Memory B cell (primary cell): ENCODE results near the gene RBM12.
A peak's percentile ranks its signal among the peaks of the same experiment; 100 is the strongest.

Experiments used
- ATAC-seq: fragments of 150-1000 bp; cut with Tn5 transposase; 2 replicates; pipeline ENCODE4 v1.10.0; 2021; ENCODE audit warnings: low read depth, mild to moderate bottlenecking, moderate library complexity
- DNase-seq, 2 donors: peaks; one replicate each; pipeline ENCODE4 v3.0.0; 2022; ENCODE audit warnings: low spot score in 2 of 2
- H3K27ac Mint-ChIP-seq: one replicate; pipeline ENCODE4 v1.8.0; 2022; ENCODE audit warnings: mild to moderate bottlenecking, moderate library complexity, mixed read lengths
- H3K27me3 Mint-ChIP-seq: one replicate; pipeline ENCODE4 v1.8.0; 2022; ENCODE audit warnings: mixed read lengths
- H3K36me3 Mint-ChIP-seq: one replicate; pipeline ENCODE4 v1.8.0; 2022; ENCODE audit warnings: mild to moderate bottlenecking, mixed read lengths
- H3K4me1 Mint-ChIP-seq: one replicate; pipeline ENCODE4 v1.8.0; 2022; ENCODE audit warnings: mixed read lengths
- H3K4me3 Mint-ChIP-seq: one replicate; pipeline ENCODE4 v1.8.0; 2022; ENCODE audit warnings: mild to moderate bottlenecking, moderate library complexity, mixed read lengths
- H3K9me3 Mint-ChIP-seq: one replicate; pipeline ENCODE4 v1.8.0; 2022; ENCODE audit warnings: mixed read lengths

The RBM12 gene

GRCh38 chr20:35615667-35616464 lies 48.8 kb downstream of the RBM12 start, which contains the start of gene SPAG4:
TSS of gene SPAG4 (plus strand) at chr20:35615829. CDS start at chr20:35616004, 175 bp downstream.
- Mint-ChIP-seq H3K9me3 (no peaks in the 10 kb centered on the region), H3K36me3 (no peaks in the 10 kb centered on the region), H3K4me3 (peak within 1 kb of the TSS; percentile 93), H3K27me3 (no peaks in the 10 kb centered on the region), H3K4me1 (peaks cover 28% of the 10 kb centered on the region), H3K27ac (peak within 1 kb of the TSS; percentile 100)
- ATAC-seq, result peak; percentile 72
- peak; percentile 97 to 98 for DNase-seq

GRCh38 chr20:35611482-35611881 lies 53.2 kb downstream of the RBM12 start:
- no peaks in the 10 kb centered on the region for H3K9me3 Mint-ChIP-seq
- no peak overlapping the region for H3K4me3 Mint-ChIP-seq
- peaks cover 13% of the 10 kb centered on the region for H3K4me1 Mint-ChIP-seq
- H3K27ac Mint-ChIP-seq, result no peak overlapping the region
- ATAC-seq (peak; percentile 4), DNase-seq (no peak)
- no peaks in the 10 kb centered on the region for H3K27me3 Mint-ChIP-seq
- H3K36me3 Mint-ChIP-seq, result no peaks in the 10 kb centered on the region

- no peak overlapping the region for H3K4me3 Mint-ChIP-seq
Observed at GRCh38 chr20:35610833-35611427, 53.8 kb downstream of the RBM12 start.

GRCh38 chr20:35607003-35607735 lies 57.5 kb downstream of the RBM12 start:
- Mint-ChIP-seq H3K4me1 (peaks cover 7% of the 10 kb centered on the region), H3K36me3 (no peaks in the 10 kb centered on the region), H3K27ac (no peak overlapping the region), H3K4me3 (no peak overlapping the region), H3K27me3 (no peaks in the 10 kb centered on the region), H3K9me3 (no peaks in the 10 kb centered on the region)
- ATAC-seq, result no peak
- DNase-seq, result no peak

More at GRCh38 chr20:35610833-35611427, 53.8 kb downstream of the RBM12 start:
- no peak for DNase-seq
- no peak for ATAC-seq
- H3K27ac Mint-ChIP-seq, result no peak overlapping the region
- no peaks in the 10 kb centered on the region for H3K27me3 Mint-ChIP-seq
- no peaks in the 10 kb centered on the region for H3K36me3 Mint-ChIP-seq
- peaks cover 13% of the 10 kb centered on the region for H3K4me1 Mint-ChIP-seq
- H3K9me3 Mint-ChIP-seq, result no peaks in the 10 kb centered on the region

- Mint-ChIP-seq H3K36me3 (no peaks in the 10 kb centered on the region), H3K27me3 (no peaks in the 10 kb centered on the region), H3K4me1 (peaks cover 5% of the 10 kb centered on the region), H3K27ac (no peak overlapping the region), H3K4me3 (no peak overlapping the region), H3K9me3 (no peaks in the 10 kb centered on the region)
- no peak for ATAC-seq
- no peak for DNase-seq
Observed at GRCh38 chr20:35606127-35606526, 58.6 kb downstream of the RBM12 start.

GRCh38 chr20:35604449-35604747 lies 60.3 kb downstream of the RBM12 start:
- Mint-ChIP-seq H3K4me1 (peaks cover 9% of the 10 kb centered on the region), H3K27me3 (peaks cover 3% of the 10 kb centered on the region), H3K27ac (no peak overlapping the region), H3K4me3 (no peak overlapping the region), H3K9me3 (no peaks in the 10 kb centered on the region), H3K36me3 (no peaks in the 10 kb centered on the region)
- no peak for DNase-seq
- no peak for ATAC-seq

- no peak for ATAC-seq
- H3K4me3 Mint-ChIP-seq, result no peak overlapping the region
- no peaks in the 10 kb centered on the region for H3K9me3 Mint-ChIP-seq
- no peak for DNase-seq
- no peak overlapping the region for H3K27ac Mint-ChIP-seq
- H3K4me1 Mint-ChIP-seq, result peaks cover 9% of the 10 kb centered on the region
- no peaks in the 10 kb centered on the region for H3K36me3 Mint-ChIP-seq
- peaks cover 5% of the 10 kb centered on the region for H3K27me3 Mint-ChIP-seq
Observed at GRCh38 chr20:35603695-35604448, 60.8 kb downstream of the RBM12 start.

GRCh38 chr20:35602851-35603495 lies 61.7 kb downstream of the RBM12 start:
- Mint-ChIP-seq H3K36me3 (no peaks in the 10 kb centered on the region), H3K4me1 (peaks cover 9% of the 10 kb centered on the region), H3K4me3 (peak overlapping the region; percentile 55), H3K27me3 (peaks cover 6% of the 10 kb centered on the region), H3K9me3 (no peaks in the 10 kb centered on the region), H3K27ac (peak overlapping the region; percentile 29)
- DNase-seq, result no peak
- ATAC-seq, result no peak

- no peaks in the 10 kb centered on the region for H3K9me3 Mint-ChIP-seq
- DNase-seq, result no peak
- H3K4me3 Mint-ChIP-seq, result peak overlapping the region; percentile 78
- peaks cover 6% of the 10 kb centered on the region for H3K27me3 Mint-ChIP-seq
- no peak overlapping the region for H3K27ac Mint-ChIP-seq
- H3K36me3 Mint-ChIP-seq, result no peaks in the 10 kb centered on the region
- H3K4me1 Mint-ChIP-seq, result peaks cover 9% of the 10 kb centered on the region
- no peak for ATAC-seq
Observed at GRCh38 chr20:35601990-35602389, 62.7 kb downstream of the RBM12 start.

- Mint-ChIP-seq H3K4me3 (peak overlapping the region; percentile 78), H3K27me3 (peaks cover 6% of the 10 kb centered on the region)
Observed at GRCh38 chr20:35600993-35601973, 63.4 kb downstream of the RBM12 start.

GRCh38 chr20:35600176-35600992 lies 64.3 kb downstream of the RBM12 start:
- H3K27me3 Mint-ChIP-seq, result peaks cover 6% of the 10 kb centered on the region
- H3K27ac Mint-ChIP-seq, result no peak overlapping the region
- H3K9me3 Mint-ChIP-seq, result no peaks in the 10 kb centered on the region
- ATAC-seq (no peak), DNase-seq (peak in 1 of 2 donors; percentile 38)
- H3K4me1 Mint-ChIP-seq, result peaks cover 9% of the 10 kb centered on the region
- H3K4me3 Mint-ChIP-seq, result peak overlapping the region; percentile 78
- no peaks in the 10 kb centered on the region for H3K36me3 Mint-ChIP-seq

More at GRCh38 chr20:35600993-35601973, 63.4 kb downstream of the RBM12 start:
- no peaks in the 10 kb centered on the region for H3K36me3 Mint-ChIP-seq
- no peaks in the 10 kb centered on the region for H3K9me3 Mint-ChIP-seq
- DNase-seq (peak; percentile 69), ATAC-seq (peak; percentile 86)
- H3K4me1 Mint-ChIP-seq, result peaks cover 9% of the 10 kb centered on the region
- H3K27ac Mint-ChIP-seq, result no peak overlapping the region

GRCh38 chr20:35599776-35600120 lies 65.0 kb downstream of the RBM12 start:
- H3K4me3 Mint-ChIP-seq, result no peak overlapping the region
- DNase-seq (no peak), ATAC-seq (no peak)
- H3K36me3 Mint-ChIP-seq, result no peaks in the 10 kb centered on the region
- H3K27me3 Mint-ChIP-seq, result peaks cover 6% of the 10 kb centered on the region
- H3K4me1 Mint-ChIP-seq, result peaks cover 7% of the 10 kb centered on the region
- no peak overlapping the region for H3K27ac Mint-ChIP-seq
- H3K9me3 Mint-ChIP-seq, result no peaks in the 10 kb centered on the region
